Smooth muscle cell (in vitro differentiated cells): ENCODE results near the gene BAZ2B. TPM values are rescaled to one million over a fixed set of nuclear protein-coding genes. Genes with fewer than 3 reads are reported as not detected.
A peak's percentile ranks its signal among the peaks of the same experiment; 100 is the strongest.

Source experiments
- DNase-seq: peaks from one replicate; lab custom pipeline; 2025; ENCODE audit not compliant: unreplicated experiment; lab: John Stamatoyannopoulos, UW
- H2AFZ ChIP-seq: fragments of 200-600 bp; sonication (generic); 2 replicates; pipeline ENCODE4 v1.6.0; 2016; ENCODE audit warnings: antibody characterized with exemption, low read depth, mild to moderate bottlenecking
- H3F3A ChIP-seq: fragments of 200-600 bp; sonication (generic); 2 replicates; pipeline ENCODE4 v1.6.0; 2017; ENCODE audit warnings: antibody characterized with exemption, low read depth
- H3K27ac ChIP-seq: fragments of 200-600 bp; sonication (generic); 2 replicates; pipeline ENCODE4 v1.5.1; 2016; ENCODE audit warnings: low read depth, mild to moderate bottlenecking
- H3K27me3 ChIP-seq: fragments of 200-600 bp; sonication (generic); 2 replicates; pipeline ENCODE4 v1.6.1; 2016; ENCODE audit warnings: low read depth, mild to moderate bottlenecking
- H3K36me3 ChIP-seq: fragments of 200-600 bp; sonication (generic); 2 replicates; pipeline ENCODE4 v1.5.1; 2016; ENCODE audit warnings: low read depth
- H3K4me1 ChIP-seq: fragments of 200-600 bp; sonication (generic); 2 replicates; pipeline ENCODE4 v1.5.1; 2016; ENCODE audit warnings: low read depth
- H3K4me2 ChIP-seq: fragments of 200-600 bp; sonication (generic); 2 replicates; pipeline ENCODE4 v1.6.0; 2016; ENCODE audit warnings: mild to moderate bottlenecking
- H3K4me3 ChIP-seq: fragments of 200-600 bp; sonication (generic); 2 replicates; pipeline ENCODE4 v1.5.1; 2016; ENCODE audit warnings: mild to moderate bottlenecking
- H3K79me2 ChIP-seq: fragments of 200-600 bp; sonication (generic); 2 replicates; pipeline ENCODE4 v1.6.0; 2016; ENCODE audit warnings: low read depth, mild to moderate bottlenecking
- H3K9ac ChIP-seq: fragments of 200-600 bp; sonication (generic); 2 replicates; pipeline ENCODE4 v1.6.0; 2016; ENCODE audit warnings: low read depth
- H3K9me3 ChIP-seq: fragments of 200-600 bp; sonication (generic); replicated peaks from 2 replicates; pipeline ENCODE4 v1.5.1; 2016; ENCODE audit warnings: low read depth
- H4K20me1 ChIP-seq: fragments of 200-600 bp; sonication (generic); 2 replicates; pipeline ENCODE4 v1.6.0; 2016; ENCODE audit warnings: low read depth
- WGBS: methylation state at CpG from one replicate; pipeline ENCODE4 v1.1.7; 2016; ENCODE audit warnings: low lambda C conversion rate; 5-methylcytosine and 5-hydroxymethylcytosine counted together
- polyA plus RNA-seq: library from polyadenylated mRNA; unstranded; fragments of >200 nt; fragmentation: Nextera tagmentation; extraction: Ambion mirVana; gene quantifications from 2 replicates; pipeline ENCODE4 v1.2.1, GENCODE V29; 2016
- total RNA-seq: library from RNA; depleted of rRNA; stranded (reverse); fragments of >200 nt; gene quantifications from 2 replicates; pipeline ENCODE4 v1.2.3, GENCODE V29; 2014
- TF ChIP-seq, protein P1 (sequence below): fragments of 200-600 bp; sonication (generic); IDR thresholded peaks from 2 replicates; pipeline ENCODE4 v1.5.1; 2017; ENCODE audit warnings: borderline replicate concordance, mild to moderate bottlenecking, antibody characterized with exemption; ENCODE audit not compliant: insufficient read depth, poor library complexity, severe bottlenecking

BAZ2B gene
- total and polyA plus RNA-seq, 2 experiments from 2014 or later, result 27.7 to 58.5 TPM

DNA sequence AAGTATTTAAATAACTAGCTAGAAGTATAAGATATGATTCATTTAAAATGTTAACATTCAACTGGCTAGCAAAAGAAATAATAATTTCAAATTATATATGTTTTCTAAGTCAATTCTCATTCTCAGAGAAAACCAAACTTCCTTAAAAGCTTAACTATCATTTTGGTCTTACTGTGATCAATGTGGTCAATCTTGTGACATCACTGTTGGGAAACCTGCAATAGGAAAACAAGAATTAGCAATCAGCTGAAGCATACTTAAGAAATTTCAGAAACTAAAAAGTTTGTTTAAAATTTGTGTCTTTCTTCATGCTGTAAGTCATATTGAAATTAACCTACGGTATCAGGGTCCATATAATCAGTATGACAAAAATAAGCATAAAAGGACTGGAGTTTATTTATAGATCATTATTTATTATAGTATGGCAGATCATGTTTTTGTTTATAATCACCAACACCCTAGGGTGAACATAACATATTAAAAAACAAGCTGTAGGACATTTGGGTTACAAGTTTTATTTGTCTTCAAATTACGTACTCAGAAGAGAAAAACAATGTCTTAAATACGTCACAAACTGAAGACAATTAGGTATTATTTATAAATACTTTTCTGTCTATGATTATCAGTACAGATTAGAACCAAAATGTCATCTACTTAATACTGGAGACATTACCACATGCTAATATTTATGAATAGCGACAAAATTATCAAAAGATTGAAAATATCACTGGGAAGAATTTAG is 60.5 kb downstream of the BAZ2B start:
- Histone ChIP-seq H4K20me1 (peaks cover 19% of the 10 kb centered on the region), H3K36me3 (no peaks in the 10 kb centered on the region), H3K4me3 (no peak overlapping the region), H3K27me3 (no peaks in the 10 kb centered on the region), H3K79me2 (peaks cover 12% of the 10 kb centered on the region), H3F3A (no peaks in the 10 kb centered on the region), H3K27ac (no peak overlapping the region), H3K9ac (no peak overlapping the region), H3K4me2 (no peak overlapping the region), H3K9me3 (no peaks in the 10 kb centered on the region), H2AFZ (no peak overlapping the region), H3K4me1 (no peaks in the 10 kb centered on the region)
- TF ChIP-seq, protein P1, sequence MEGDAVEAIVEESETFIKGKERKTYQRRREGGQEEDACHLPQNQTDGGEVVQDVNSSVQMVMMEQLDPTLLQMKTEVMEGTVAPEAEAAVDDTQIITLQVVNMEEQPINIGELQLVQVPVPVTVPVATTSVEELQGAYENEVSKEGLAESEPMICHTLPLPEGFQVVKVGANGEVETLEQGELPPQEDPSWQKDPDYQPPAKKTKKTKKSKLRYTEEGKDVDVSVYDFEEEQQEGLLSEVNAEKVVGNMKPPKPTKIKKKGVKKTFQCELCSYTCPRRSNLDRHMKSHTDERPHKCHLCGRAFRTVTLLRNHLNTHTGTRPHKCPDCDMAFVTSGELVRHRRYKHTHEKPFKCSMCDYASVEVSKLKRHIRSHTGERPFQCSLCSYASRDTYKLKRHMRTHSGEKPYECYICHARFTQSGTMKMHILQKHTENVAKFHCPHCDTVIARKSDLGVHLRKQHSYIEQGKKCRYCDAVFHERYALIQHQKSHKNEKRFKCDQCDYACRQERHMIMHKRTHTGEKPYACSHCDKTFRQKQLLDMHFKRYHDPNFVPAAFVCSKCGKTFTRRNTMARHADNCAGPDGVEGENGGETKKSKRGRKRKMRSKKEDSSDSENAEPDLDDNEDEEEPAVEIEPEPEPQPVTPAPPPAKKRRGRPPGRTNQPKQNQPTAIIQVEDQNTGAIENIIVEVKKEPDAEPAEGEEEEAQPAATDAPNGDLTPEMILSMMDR, result no peak
- DNase-seq, result no peak
- 98% methylated on average over 4 of the region's 4 CpGs for WGBS

DNA sequence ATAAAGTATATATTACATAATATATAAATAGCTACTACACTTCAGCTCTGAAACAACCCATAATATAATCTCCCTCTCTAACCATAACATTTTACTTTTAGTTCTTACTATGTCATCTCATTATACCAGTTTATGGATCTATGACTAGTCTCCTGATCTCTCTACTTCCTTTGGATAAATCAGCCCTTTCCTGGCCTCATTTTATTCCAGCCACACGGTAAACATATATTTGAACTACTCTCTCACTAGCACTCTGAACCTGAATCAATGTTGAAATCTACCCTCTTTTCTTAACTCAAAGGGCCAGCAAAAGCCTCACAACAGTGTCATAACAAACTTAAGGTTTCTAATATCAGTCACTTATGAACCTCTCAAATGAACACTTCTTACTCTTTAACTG is 62.6 kb downstream of the BAZ2B start:
- 62% methylated on average over 1 of the region's 1 CpG for WGBS
- no peak for DNase-seq
- no peak overlapping the region for H3K4me2 ChIP-seq
- no peaks in the 10 kb centered on the region for H3K36me3 ChIP-seq
- no peak overlapping the region for H3K9ac ChIP-seq
- no peak overlapping the region for H2AFZ ChIP-seq
- no peaks in the 10 kb centered on the region for H3K9me3 ChIP-seq
- H4K20me1 ChIP-seq, result peaks cover 5% of the 10 kb centered on the region
- H3K4me3 ChIP-seq, result no peak overlapping the region
- H3K79me2 ChIP-seq, result no peaks in the 10 kb centered on the region
- H3F3A ChIP-seq, result no peaks in the 10 kb centered on the region
- H3K27me3 ChIP-seq, result no peaks in the 10 kb centered on the region
- no peak overlapping the region for H3K27ac ChIP-seq
- TF ChIP-seq, protein P1, result no peak
- no peaks in the 10 kb centered on the region for H3K4me1 ChIP-seq

DNA sequence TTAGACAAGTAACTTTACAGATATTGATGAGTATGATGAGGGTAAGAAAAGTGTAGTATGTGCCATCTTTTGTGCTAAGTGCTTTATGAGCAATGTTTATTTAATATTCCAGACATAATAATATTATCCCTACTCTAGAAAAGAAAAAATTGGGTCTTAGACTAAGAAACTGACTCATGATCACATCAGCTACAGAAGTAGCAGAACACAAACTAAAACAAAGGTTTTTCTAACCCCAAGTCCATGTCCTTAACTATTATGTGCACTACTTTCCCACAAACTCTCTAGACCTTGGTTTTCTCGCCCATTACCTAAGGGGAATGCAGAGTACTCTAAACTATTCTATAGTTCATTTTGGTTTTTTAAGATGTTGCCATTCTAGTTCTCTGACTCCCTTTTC is 64.5 kb downstream of the BAZ2B start:
- no peak overlapping the region for H3K4me3 ChIP-seq
- no peak for DNase-seq
- TF ChIP-seq, protein P1, result no peak
- H2AFZ ChIP-seq, result no peak overlapping the region
- no peak overlapping the region for H3K9ac ChIP-seq
- H3K4me2 ChIP-seq, result no peak overlapping the region
- no peak overlapping the region for H3K27ac ChIP-seq
- peaks cover 6% of the 10 kb centered on the region for H3K79me2 ChIP-seq
- H3F3A ChIP-seq, result no peaks in the 10 kb centered on the region
- 84% methylated on average over 1 of the region's 1 CpG for WGBS
- H4K20me1 ChIP-seq, result no peaks in the 10 kb centered on the region
- no peaks in the 10 kb centered on the region for H3K27me3 ChIP-seq
- H3K36me3 ChIP-seq, result no peaks in the 10 kb centered on the region
- H3K4me1 ChIP-seq, result no peaks in the 10 kb centered on the region
- no peaks in the 10 kb centered on the region for H3K9me3 ChIP-seq

DNA sequence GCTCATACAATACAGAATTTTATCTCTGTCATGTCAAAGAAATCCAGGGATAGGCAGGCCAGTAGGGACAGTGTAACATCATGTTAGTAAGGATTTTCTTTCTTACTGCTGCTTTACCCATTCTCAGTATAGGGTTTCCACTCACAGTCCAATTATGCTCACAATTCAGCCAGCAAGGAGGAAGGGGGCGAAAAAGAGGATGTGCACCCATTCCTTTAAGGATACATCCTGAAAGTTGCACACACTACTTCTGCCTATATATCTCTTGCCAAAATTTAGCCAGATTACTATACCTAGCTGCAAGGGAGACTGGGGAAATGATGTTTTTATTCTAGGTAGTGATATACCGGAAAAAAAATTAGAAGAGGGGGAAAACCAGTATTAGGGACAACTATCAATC is 66.1 kb downstream of the BAZ2B start:
- no peak overlapping the region for H2AFZ ChIP-seq
- no peaks in the 10 kb centered on the region for H3K9me3 ChIP-seq
- H3K79me2 ChIP-seq, result peaks cover 10% of the 10 kb centered on the region
- no peak overlapping the region for H3K4me3 ChIP-seq
- H4K20me1 ChIP-seq, result no peaks in the 10 kb centered on the region
- H3K4me1 ChIP-seq, result no peaks in the 10 kb centered on the region
- no peaks in the 10 kb centered on the region for H3F3A ChIP-seq
- WGBS, result 96% methylated on average over 2 of the region's 2 CpGs
- H3K27ac ChIP-seq, result peak overlapping the region; percentile 57
- TF ChIP-seq, protein P1, result no peak
- no peaks in the 10 kb centered on the region for H3K27me3 ChIP-seq
- no peaks in the 10 kb centered on the region for H3K36me3 ChIP-seq
- no peak overlapping the region for H3K9ac ChIP-seq
- DNase-seq, result no peak
- H3K4me2 ChIP-seq, result no peak overlapping the region
